AG08396 (cell line): ENCODE data around the gene ACOX3.

ENCODE experiments used
- DNase-seq: peaks from one replicate; pipeline ENCODE4 v3.0.0; 2012; ENCODE audit warnings: low spot score, mixed read lengths

ACOX3 gene

GRCh38 chr4:8319731-8320385 is 120.7 kb downstream of the ACOX3 start:
- no peak for DNase-seq

- no peak for DNase-seq
Measured at GRCh38 chr4:8319061-8319460, 121.5 kb downstream of the ACOX3 start.

- no peak for DNase-seq
Measured at GRCh38 chr4:8318509-8318908, 122.0 kb downstream of the ACOX3 start.

- no peak for DNase-seq
Measured at GRCh38 chr4:8317474-8317873, 123.0 kb downstream of the ACOX3 start.

GRCh38 chr4:8316911-8317351 is 123.6 kb downstream of the ACOX3 start:
- no peak for DNase-seq
